Stromal cell of bone marrow (primary cell): ENCODE results near the gene UBE2QL1.

Experiments
- DNase-seq: peaks from one replicate; pipeline ENCODE4 v3.0.0-alpha.2; 2012; ENCODE audit warnings: low read depth

The UBE2QL1 gene

DNA sequence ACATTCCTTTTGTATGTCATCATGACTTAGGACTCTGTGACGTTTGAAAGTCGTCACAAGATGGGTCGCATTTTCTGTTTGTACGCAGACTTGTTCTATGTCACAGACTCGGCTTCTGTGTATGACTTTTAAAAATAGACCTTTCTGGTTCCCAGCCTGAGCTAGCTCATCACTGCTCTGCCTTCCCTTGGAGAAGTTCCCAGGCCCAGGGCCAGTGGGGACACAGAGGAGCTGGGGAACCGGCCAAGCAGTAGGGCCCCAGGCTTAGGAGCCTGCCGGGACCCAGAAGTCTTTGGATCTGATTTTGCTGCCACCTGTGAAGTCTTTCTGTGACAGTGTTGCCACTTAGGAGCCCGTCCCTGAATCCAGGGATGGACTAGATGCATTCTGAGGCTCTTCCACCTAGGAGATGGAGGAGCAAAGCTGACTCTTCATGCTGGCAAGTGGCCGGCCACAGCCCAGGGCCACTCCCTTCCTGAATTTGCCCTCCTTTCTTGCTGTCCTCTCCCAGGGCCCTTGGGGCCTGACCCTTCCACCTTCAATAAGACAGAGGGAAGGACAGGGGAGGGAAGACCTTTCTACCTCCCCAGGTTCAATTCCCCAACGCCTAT is 18.1 kb upstream of the UBE2QL1 start:
- no peak for DNase-seq

DNA sequence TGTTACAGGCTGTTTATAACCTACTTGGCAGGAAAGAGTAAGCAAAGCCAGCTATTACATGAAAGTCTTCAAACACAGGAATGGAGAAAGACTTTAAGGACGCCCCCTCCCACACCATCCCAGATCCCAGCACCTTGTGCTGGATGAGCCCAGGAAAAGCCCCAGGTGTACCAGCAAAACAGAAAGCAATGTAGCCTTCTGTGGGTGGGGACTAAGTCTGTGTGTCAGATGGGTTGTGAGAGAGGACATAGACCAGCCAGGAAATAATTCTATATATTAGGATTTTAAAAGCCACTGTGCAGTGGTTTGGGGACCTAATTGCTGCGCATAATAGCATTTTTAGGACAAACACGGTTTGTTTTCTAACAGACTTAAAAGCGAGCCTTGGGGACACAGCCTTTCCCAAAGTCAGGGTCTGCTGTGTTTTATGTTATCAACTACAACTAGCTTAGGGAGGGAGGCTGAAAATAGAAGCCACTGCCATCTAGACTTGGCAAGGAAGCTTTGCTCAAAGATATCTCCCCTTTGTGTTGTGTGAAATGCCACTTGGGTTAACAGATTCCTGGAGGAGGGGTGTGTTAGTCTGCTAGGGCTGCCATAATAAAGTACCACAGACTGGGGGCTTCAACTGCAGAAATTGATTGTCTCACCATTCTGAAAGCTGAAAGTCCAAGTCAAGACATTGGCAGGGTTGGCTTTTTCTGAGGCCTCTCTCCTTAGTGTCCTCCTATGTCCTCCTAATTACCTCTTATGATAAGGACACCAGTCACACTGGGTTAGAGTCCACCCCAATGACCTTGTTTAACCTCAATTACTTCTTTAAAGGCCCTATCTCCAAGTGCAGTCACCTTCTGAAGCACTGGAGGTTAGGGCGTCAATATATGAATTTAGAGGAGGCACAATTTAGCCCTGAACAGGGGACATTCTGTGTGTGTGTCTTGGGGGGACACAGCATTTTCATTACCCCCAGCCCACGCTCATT is 17.2 kb upstream of the UBE2QL1 start:
- no peak for DNase-seq

DNA sequence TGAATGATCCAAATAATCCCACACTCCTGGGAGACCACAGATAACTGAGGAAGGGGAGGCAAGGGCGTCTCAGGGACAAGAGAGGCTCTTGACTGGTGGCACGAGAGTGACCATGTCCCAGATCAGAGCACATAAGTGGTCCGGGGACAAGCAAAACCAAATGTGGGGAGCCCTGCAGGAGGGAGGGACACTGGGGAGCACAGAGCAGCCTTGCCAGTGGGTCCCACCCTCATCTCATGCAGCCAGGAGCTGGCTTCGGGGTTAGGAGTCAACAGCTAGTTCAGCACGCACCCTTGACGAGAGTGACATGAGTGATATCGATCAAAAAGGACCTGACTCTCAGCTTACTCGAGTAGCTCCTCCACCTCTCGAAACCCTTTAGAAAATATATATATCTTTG is 16.5 kb upstream of the UBE2QL1 start:
- DNase-seq: no peak

- no peak for DNase-seq
Measured at GRCh38 chr5:6434731-6435130, 13.9 kb upstream of the UBE2QL1 start.

- no peak for DNase-seq
Measured at GRCh38 chr5:6435356-6435755, 13.3 kb upstream of the UBE2QL1 start.

GRCh38 chr5:6436715-6437331 is 11.8 kb upstream of the UBE2QL1 start:
- DNase-seq: no peak

DNA sequence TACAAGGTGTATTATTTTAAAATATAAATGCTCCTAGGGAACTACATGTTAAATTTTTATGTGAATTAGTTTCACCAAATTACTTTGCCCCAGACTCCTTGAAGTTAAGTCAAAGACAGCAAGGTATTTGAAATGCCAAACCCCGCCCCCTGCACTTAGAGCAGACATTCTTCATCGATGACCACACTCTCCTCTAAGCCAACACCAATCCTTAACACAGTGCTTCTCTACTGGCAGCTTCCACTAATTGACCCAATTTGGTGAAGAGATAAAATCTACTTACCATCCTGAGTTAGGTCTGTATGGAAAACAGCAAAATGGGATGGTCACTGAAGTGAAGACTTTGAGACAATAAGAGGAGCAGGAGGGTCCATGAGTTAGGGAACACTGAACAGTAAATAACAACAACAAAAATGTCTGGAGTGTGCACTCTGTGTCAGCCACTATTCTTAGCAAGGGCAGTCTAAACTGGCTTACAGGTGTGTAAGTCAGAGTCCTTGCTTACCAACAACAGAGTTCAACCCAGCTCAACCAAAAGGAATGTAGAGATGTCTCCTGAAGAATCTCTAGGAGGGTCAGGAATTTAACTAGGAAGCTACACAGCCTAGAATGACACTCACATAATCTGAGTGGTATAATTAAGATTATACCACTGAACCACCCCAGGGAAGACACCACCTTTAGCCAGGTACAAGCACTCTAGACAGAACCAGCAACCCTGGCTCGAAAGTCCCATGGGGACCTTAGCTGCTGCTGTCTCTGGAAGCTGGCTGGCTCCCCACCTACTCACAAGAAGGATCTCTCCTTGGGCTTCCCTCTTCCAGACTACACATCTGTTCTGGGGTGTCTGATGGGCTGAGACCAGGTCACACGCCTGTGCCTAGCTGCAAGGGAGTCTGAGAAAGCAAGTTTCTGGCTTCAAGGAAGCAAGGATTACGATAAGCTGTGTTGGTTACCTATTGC is 8.8 kb upstream of the UBE2QL1 start:
- DNase-seq: no peak

- DNase-seq: no peak
Measured at GRCh38 chr5:6442333-6442732, 6.3 kb upstream of the UBE2QL1 start.

DNA sequence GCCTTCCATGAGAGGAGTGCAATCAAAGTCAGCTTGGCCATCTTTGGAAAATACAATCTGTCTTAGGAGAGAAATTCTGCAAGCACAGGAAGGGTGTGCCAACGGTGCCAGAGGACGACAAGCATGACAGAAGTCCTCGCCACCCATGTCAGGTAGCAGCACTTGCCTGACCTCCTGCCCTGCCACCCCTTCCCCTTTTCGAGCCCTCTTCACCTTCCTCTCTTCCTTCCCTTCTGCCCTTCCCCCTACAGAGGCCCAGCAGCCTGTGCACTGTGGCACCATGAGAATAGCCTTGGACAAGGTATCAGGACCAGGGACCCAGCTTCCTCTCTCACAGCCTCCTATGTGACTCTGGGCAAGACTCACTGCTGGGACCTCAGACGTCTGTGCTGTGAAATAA is 5.3 kb upstream of the UBE2QL1 start:
- DNase-seq: no peak

GRCh38 chr5:6446042-6446441 is 2.6 kb upstream of the UBE2QL1 start:
- DNase-seq: no peak

- no peak for DNase-seq
Measured at GRCh38 chr5:6446626-6447309, 1.9 kb upstream of the UBE2QL1 start.

DNA sequence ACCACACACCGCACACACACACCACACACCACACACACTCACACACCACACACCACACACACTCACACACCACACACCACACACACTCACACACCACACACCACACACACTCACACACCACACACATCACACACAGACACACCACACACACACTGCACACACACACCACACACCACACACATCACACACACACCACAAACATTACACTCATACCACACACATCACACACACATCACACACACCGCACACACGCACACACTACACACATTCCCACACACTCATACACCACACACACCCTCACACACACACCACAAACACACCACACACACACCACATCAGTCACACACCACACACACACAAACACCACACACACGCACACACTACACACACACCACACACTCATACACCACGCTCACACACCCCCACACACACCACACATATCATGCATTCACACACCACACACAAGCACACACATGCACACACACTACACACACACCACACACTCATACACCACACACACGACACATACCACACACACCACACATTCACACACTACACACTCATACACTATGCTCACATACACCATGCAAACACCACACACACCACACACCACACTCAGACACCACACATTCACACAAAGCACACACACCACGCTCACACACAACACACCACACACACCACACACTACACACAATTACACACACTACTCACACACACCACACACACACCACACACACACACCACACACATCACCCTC is 1.1 kb upstream of the UBE2QL1 start:
- no peak for DNase-seq

DNA sequence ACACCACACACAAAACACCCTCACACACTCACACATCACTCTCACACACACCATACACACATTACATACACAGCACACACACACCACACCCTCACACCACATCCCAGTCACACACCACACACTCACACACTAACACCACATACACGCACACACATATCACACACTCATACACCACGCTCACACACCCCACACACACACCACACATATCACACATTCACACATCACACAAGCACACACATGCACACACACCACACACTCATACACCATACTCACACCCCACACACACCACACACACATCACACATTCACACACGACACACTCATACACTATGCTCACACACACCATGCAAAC is 543 bp upstream of the UBE2QL1 start:
- DNase-seq: no peak

DNA sequence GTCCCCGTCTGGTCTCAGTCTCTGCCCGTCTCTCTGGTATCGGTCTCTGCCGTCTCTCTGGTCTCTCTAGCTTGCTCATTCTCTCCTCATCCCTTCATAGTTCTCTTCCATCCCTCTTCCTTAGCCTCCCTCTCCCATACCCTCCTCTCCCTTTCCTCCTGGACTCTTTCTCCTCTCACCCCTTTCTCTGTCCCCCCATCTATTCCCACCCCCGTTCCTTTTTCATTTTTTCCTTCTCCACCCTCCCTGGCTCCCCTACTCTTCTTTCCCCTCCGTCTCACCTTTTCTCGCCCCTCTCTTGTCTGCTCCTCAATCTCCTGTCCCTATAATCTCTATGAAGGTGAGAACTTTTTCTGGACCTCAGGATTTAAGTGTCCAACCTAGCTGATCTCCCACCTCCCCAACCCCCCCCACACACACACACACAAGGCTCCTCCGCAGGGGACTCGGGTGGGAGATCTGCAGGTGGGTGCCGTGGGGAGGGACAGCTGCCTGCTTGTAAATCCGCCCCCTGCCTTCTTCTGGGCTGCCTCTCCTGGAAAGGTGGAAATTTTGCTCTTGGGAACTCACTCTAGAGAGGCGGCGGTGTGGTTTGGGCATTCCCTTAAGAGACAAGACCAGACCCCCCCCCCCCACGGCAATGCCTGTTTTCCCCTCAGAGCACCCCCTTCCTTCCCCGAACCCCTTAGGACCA is 953 bp downstream of the UBE2QL1 start:
- no peak for DNase-seq

- no peak for DNase-seq
Measured at GRCh38 chr5:6450319-6450833, 1.7 kb downstream of the UBE2QL1 start.

- DNase-seq: no peak
Measured at GRCh38 chr5:6452622-6453504, 4.2 kb downstream of the UBE2QL1 start.

DNA sequence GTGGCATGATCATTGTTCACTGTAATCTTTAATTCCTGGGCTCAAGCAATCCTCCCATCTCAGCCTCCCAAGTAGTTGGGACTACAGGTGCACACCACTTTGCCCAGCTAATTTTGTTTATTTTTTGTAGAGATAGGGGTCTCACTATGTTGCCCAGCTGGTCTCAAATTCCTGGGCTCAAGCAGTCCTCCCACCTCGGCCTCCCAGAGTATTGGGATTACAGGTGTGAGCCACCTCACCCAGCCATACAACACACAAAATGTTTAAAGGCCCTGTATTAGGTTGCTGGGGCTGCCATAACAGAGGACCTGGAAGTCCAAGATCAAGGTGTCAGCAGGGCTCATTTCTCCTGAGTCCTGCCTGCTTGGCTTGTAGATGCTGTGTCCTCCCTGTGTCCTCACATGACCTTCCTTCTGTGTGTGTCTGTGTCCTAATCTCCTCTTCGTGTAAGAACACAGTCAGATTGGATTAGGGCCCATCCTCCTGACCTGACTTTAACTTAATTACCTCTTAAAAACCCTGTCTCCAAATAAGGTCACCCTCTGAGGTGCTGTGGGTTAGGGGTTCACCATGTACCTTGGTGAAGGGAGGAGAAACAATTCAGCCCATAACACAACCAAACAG is 5.4 kb downstream of the UBE2QL1 start:
- no peak for DNase-seq

GRCh38 chr5:6454628-6455053 is 6.0 kb downstream of the UBE2QL1 start:
- DNase-seq: no peak
